H9 (cell line): ENCODE measurements around the gene PREX1. TPM values are rescaled to one million over a fixed set of nuclear protein-coding genes. Genes with fewer than 3 reads are reported as not detected.

Experiments used
- DNase-seq: peaks from one replicate; pipeline ENCODE4 v3.0.0-alpha.2; 2017
- H2AFZ ChIP-seq: one replicate; pipeline ENCODE4 v1.6.1; 2013; ENCODE audit warnings: mild to moderate bottlenecking, low read length, control low read depth, moderate library complexity
- H2AK5ac ChIP-seq: 2 replicates; pipeline ENCODE4 v1.6.1; 2013; ENCODE audit warnings: low read length, control low read depth, mixed read lengths; ENCODE audit not compliant: insufficient read length
- H2BK120ac ChIP-seq: one replicate; pipeline ENCODE4 v1.6.1; 2013; ENCODE audit warnings: low read depth, mild to moderate bottlenecking, low read length, control low read depth, inconsistent platforms; ENCODE audit not compliant: poor library complexity, severe bottlenecking
- H2BK12ac ChIP-seq: 2 replicates; pipeline ENCODE4 v1.6.1; 2013; ENCODE audit warnings: low read length, control low read depth, mixed read lengths, low read depth; ENCODE audit not compliant: insufficient read length
- H2BK15ac ChIP-seq: 2 replicates; pipeline ENCODE4 v1.6.1; 2013; ENCODE audit warnings: low read depth, low read length, control low read depth
- H2BK20ac ChIP-seq: one replicate; pipeline ENCODE4 v1.6.1; 2013; ENCODE audit warnings: low read depth, mild to moderate bottlenecking, low read length, control low read depth, inconsistent platforms; ENCODE audit not compliant: poor library complexity, severe bottlenecking
- H2BK5ac ChIP-seq: 2 replicates; pipeline ENCODE4 v1.6.1; 2013; ENCODE audit warnings: low read length, control low read depth, mixed read lengths; ENCODE audit not compliant: insufficient read length
- H3K14ac ChIP-seq: 2 replicates; pipeline ENCODE4 v1.6.1; 2013; ENCODE audit warnings: low read length, control low read depth; ENCODE audit not compliant: insufficient read depth
- H3K18ac ChIP-seq: 2 replicates; pipeline ENCODE4 v1.6.1; 2013; ENCODE audit warnings: low read depth, mild to moderate bottlenecking, mixed read lengths, low read length, control low read depth; ENCODE audit not compliant: insufficient read length
- H3K23ac ChIP-seq: 2 replicates; pipeline ENCODE4 v1.6.1; 2013; ENCODE audit warnings: low read length, control low read depth, mixed read lengths, low read depth; ENCODE audit not compliant: insufficient read length
- H3K23me2 ChIP-seq: 2 replicates; pipeline ENCODE4 v1.6.1; 2013; ENCODE audit warnings: low read depth, mild to moderate bottlenecking, mixed read lengths, low read length, control low read depth; ENCODE audit not compliant: insufficient read length, poor library complexity, severe bottlenecking
- H3K27ac ChIP-seq: 2 replicates; pipeline ENCODE4 v1.5.1; 2013; ENCODE audit warnings: low read length, control low read depth, mixed read lengths, low read depth; ENCODE audit not compliant: insufficient read length
- H3K27me3 ChIP-seq: 2 replicates; pipeline ENCODE4 v1.6.1; 2013; ENCODE audit warnings: low read length, control low read depth, inconsistent platforms; ENCODE audit not compliant: insufficient read depth
- H3K4ac ChIP-seq: 2 replicates; pipeline ENCODE4 v1.6.1; 2013; ENCODE audit warnings: low read depth, mild to moderate bottlenecking, control low read depth, inconsistent platforms, low read length, moderate library complexity
- H3K4me1 ChIP-seq: 2 replicates; pipeline ENCODE4 v1.6.1; 2013; ENCODE audit warnings: low read length, control low read depth, inconsistent platforms; ENCODE audit not compliant: insufficient read depth
- H3K4me2 ChIP-seq: 2 replicates; pipeline ENCODE4 v1.6.1; 2013; ENCODE audit warnings: low read length, control low read depth, mixed read lengths; ENCODE audit not compliant: insufficient read length, insufficient read depth
- H3K56ac ChIP-seq: 2 replicates; pipeline ENCODE4 v1.6.1; 2013; ENCODE audit warnings: low read depth, mild to moderate bottlenecking, mixed read lengths, low read length, control low read depth; ENCODE audit not compliant: insufficient read length
- H3K79me1 ChIP-seq: 2 replicates; pipeline ENCODE4 v1.6.1; 2013; ENCODE audit warnings: low read depth, mild to moderate bottlenecking, moderate library complexity, low read length, control low read depth, inconsistent platforms; ENCODE audit not compliant: insufficient read depth, poor library complexity, severe bottlenecking
- H3K79me2 ChIP-seq: 2 replicates; pipeline ENCODE4 v1.6.1; 2013; ENCODE audit warnings: low read length, control low read depth, inconsistent platforms; ENCODE audit not compliant: insufficient read depth
- H3K9ac ChIP-seq: 2 replicates; pipeline ENCODE4 v1.6.1; 2013; ENCODE audit warnings: low read length, control low read depth, mixed read lengths; ENCODE audit not compliant: insufficient read length; ENCODE audit errors: extremely low read depth
- H3K9me3 ChIP-seq: one replicate; pipeline ENCODE4 v1.6.1; 2013; ENCODE audit warnings: low read depth, low read length, inconsistent platforms; ENCODE audit not compliant: control insufficient read depth
- H3T11ph ChIP-seq: one replicate; pipeline ENCODE4 v1.6.1; 2013; ENCODE audit warnings: mild to moderate bottlenecking, low read length, control low read depth, inconsistent platforms
- H4K20me1 ChIP-seq: one replicate; pipeline ENCODE4 v1.6.1; 2013; ENCODE audit not compliant: control insufficient read depth, insufficient read length, insufficient read depth
- H4K5ac ChIP-seq: 2 replicates; pipeline ENCODE4 v1.6.1; 2013; ENCODE audit warnings: low read depth, mild to moderate bottlenecking, mixed read lengths, low read length, control low read depth; ENCODE audit not compliant: insufficient read length
- H4K8ac ChIP-seq: replicated peaks from 2 replicates; pipeline ENCODE4 v1.6.1; 2013; ENCODE audit warnings: low read length, control low read depth, mixed read lengths, low read depth; ENCODE audit not compliant: insufficient read length
- H4K91ac ChIP-seq: 2 replicates; pipeline ENCODE4 v1.6.1; 2013; ENCODE audit warnings: low read depth, mild to moderate bottlenecking, moderate library complexity, mixed read lengths, low read length, control low read depth; ENCODE audit not compliant: insufficient read length
- H3K27ac Mint-ChIP-seq, 3 experiments: 2 replicates in 2 of 3; 3 replicates in 1 of 3; pipeline ENCODE4 v1.8.0; 2020 to 2021; ENCODE audit warnings: mixed read lengths in 3 of 3, mild to moderate bottlenecking in 1 of 3, moderate library complexity in 1 of 3
- H3K27me3 Mint-ChIP-seq: 2 replicates; pipeline ENCODE4 v1.8.0; 2021; ENCODE audit warnings: low read depth, mild to moderate bottlenecking, moderate library complexity, mixed read lengths
- H3K36me3 Mint-ChIP-seq, 3 experiments: 2 replicates in 2 of 3; 3 replicates in 1 of 3; pipeline ENCODE4 v1.8.0; 2020 to 2021; ENCODE audit warnings: low read depth in 3 of 3, mixed read lengths in 3 of 3; ENCODE audit not compliant: insufficient read depth in 1 of 3
- H3K4me1 Mint-ChIP-seq, 2 experiments: 2 replicates each; pipeline ENCODE4 v1.8.0; 2020; ENCODE audit warnings: mixed read lengths in 2 of 2
- H3K4me3 Mint-ChIP-seq, 2 experiments: 2 replicates in 1 of 2; 3 replicates in 1 of 2; pipeline ENCODE4 v1.8.0; 2020 to 2021; ENCODE audit warnings: mild to moderate bottlenecking in 2 of 2, mixed read lengths in 2 of 2, moderate library complexity in 1 of 2
- H3K9me3 Mint-ChIP-seq, 2 experiments: 2 replicates in 1 of 2; 3 replicates in 1 of 2; pipeline ENCODE4 v1.8.0; 2020; ENCODE audit warnings: mild to moderate bottlenecking in 2 of 2, mixed read lengths in 2 of 2, moderate library complexity in 1 of 2
- CTCF ChIP-seq: fragments of 200-600 bp; sonication (generic); conservative IDR thresholded peaks from 3 replicates; pipeline ENCODE4 v1.8.0; 2021; ENCODE audit warnings: antibody characterized with exemption, mild to moderate bottlenecking
- WGBS: extraction: QIAGEN DNeasy Blood & Tissue Kit; methylation state at CpG from one replicate; pipeline ENCODE4 v1.1.7; 2013; ENCODE audit warnings: missing lambda C conversion rate, low lambda C conversion rate, mixed read lengths; ENCODE audit not compliant: insufficient read length; ENCODE audit errors: extremely low coverage; 5-methylcytosine and 5-hydroxymethylcytosine counted together
- total RNA-seq: library from RNA; stranded (reverse); gene quantifications from 2 replicates; pipeline ENCODE4 v1.2.1, GENCODE V29; 2021

PREX1 gene
- total RNA-seq, 1 experiment from 2014 or later, result 6.6 TPM

GRCh38 chr20:48805716-48806115 is 22.1 kb downstream of the PREX1 start:
- Histone ChIP-seq H2BK15ac (no peak overlapping the region), H3K23ac (no peak overlapping the region), H3K56ac (no peak overlapping the region), H2BK120ac (no peak overlapping the region), H3K4me2 (no peak overlapping the region), H3T11ph (no peak overlapping the region), H3K79me2 (no peaks in the 10 kb centered on the region), H3K4me1 (no peaks in the 10 kb centered on the region), H4K5ac (no peak overlapping the region), H3K79me1 (no peaks in the 10 kb centered on the region), H4K91ac (no peak overlapping the region), H4K20me1 (no peaks in the 10 kb centered on the region), H2BK5ac (no peak overlapping the region), H3K18ac (no peak overlapping the region), H4K8ac (no peak overlapping the region), H2BK12ac (no peak overlapping the region), H2BK20ac (no peak overlapping the region), H2AFZ (no peak overlapping the region), H3K27me3 (no peaks in the 10 kb centered on the region), H2AK5ac (no peak overlapping the region), H3K9me3 (no peaks in the 10 kb centered on the region), H3K27ac (no peak overlapping the region), H3K14ac (no peak overlapping the region), H3K9ac (no peak overlapping the region), H3K23me2 (no peaks in the 10 kb centered on the region), H3K4ac (no peak overlapping the region)
- no CpG with 5 or more reads among the region's 5 CpGs for WGBS
- no peak for DNase-seq
- Mint-ChIP-seq H3K4me3 (no peak overlapping the region), H3K36me3 (peaks cover 0 to 18% (median 7%) of the 10 kb centered on the region in 3 experiments; a peak in 3 of 7 replicates), H3K27ac (no peak overlapping the region), H3K4me1 (peaks cover 0 to 5% of the 10 kb centered on the region in 2 experiments; a peak in 1 of 4 replicates), H3K9me3 (peaks cover 6 to 7% of the 10 kb centered on the region in 2 experiments; a peak in 4 of 5 replicates), H3K27me3 (peaks cover 4% of the 10 kb centered on the region)
- TF ChIP-seq CTCF, result no peak
